Measurements from ENCODE around the gene MBL2.

DNA sequence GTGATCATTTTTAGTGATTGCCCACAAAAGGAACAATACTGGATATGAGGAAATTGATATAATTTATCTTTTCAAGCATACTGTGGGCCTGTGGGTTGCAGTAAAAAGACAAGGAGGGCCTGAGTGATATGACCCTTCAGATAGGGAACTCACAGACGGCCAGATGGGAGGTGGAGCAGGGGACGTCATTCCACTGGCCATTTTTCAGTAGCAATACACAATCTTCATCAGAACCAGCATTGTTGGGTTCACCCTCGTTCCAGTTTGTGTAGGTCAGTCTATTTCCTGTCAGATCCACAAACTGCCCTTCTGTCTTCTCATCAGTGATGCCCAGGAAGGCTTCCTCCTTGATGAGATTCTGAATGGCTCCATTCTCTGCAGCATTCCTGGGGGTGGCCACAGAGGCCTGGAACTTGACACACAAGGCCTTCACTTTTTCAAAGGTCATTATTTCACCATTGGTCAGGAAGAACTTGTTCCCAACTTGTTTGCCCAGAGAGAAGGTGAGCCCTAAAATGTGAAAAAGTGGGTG lies 4.5 kb downstream of the MBL2 start:
- no peak for TF ChIP-seq POLR2A (IDR thresholded peaks at IDR 0.05)
- no peak for TF ChIP-seq CTCF (IDR thresholded peaks at IDR 0.05)

All from esophagus squamous epithelium (tissue), 4 donors.